Measurements from ENCODE around the gene KNG1. TPM values are rescaled to one million over a fixed set of nuclear protein-coding genes. Genes with fewer than 3 reads are reported as not detected.
"Not testable (repeated sequence)": the region's sequence is repeated elsewhere in the genome, so short reads cannot be mapped to it uniquely, and the experiment has no call there.

KNG1 gene
- 1,019 TPM for total RNA-seq

DNA sequence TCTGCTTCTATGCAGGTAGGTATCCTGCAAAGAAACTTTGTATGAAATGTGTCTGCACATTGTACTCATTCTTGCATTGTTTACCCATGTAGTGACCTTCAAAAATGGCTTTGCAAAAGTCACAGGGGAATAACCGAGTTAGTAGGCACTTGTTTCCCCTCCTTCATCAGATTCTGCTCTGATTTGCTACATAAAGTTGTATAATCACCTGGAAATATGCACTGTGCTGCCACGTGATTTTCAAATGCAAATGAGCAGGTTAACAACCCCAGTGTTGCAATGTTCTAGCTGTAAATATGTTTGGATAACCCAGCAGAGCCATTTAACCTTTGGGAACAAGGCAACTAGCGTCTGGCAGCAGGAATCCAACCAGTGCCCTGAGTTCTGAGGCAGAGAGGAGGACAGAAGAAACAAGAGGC lies at the start of gene KNG1:
Gene KNG1, plus strand, starts transcription at position 321 of the 419 bp plus-strand sequence. CDS start 184 bp downstream, outside the sequence.
- ATAC-seq (peak; percentile 79), DNase-seq (ENCODE audit: low spot score) (peak; percentile 88)

DNA sequence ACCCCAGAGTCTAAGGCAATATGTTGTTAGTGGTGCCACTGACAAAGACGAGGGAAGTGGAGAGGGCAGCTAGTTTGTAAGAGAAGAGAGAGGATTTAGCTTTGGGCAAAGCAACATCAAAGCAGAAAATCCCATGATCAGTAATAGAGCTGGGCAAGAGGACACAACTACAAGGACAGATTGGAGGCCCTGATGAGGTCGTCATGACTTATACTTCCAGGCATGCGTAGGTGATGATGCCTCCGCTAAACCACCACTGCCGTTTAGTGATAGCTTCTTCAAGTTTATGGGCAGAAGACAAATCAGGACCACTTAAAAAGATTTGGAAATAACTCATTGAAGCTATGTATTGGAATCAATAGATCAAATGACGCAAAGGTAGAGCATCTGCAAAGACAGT lies 48.7 kb upstream of the KNG1 start:
- DNase-seq (ENCODE audit: low spot score) (no peak), ATAC-seq (no peak)

DNA sequence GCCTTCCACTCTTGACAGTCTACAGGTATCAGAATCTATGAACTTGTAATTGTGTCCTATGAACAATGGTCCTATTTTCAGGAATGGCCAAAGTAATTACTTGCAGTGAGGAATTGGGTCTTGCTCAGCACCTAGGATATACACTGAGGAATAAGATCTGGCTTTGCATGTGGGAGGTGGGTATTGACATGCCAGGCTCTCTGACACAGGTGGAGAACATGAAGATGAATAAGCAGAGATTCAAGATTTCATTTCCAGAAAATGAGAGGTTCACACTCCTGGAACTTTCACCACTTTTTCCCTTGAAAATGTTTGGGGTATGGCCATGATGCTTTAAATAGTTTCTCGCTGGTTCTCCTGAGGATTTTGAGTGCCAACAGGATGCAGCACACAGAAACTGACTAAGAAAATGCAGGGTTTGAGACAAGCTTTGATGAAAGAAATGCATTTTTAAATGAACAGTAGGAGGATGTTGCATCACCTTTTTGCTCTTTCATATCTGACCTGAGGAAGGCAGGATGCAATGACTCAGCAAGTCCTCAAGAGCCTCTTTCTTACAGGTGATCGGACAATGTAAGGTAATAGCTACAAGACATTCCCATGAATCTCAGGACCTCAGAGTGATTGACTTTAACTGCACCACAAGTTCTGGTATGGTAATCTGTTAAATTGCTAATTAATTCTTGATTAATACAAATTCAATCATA lies 47.6 kb upstream of the KNG1 start:
- DNase-seq (ENCODE audit: low spot score) (no peak), ATAC-seq (no peak)

DNA sequence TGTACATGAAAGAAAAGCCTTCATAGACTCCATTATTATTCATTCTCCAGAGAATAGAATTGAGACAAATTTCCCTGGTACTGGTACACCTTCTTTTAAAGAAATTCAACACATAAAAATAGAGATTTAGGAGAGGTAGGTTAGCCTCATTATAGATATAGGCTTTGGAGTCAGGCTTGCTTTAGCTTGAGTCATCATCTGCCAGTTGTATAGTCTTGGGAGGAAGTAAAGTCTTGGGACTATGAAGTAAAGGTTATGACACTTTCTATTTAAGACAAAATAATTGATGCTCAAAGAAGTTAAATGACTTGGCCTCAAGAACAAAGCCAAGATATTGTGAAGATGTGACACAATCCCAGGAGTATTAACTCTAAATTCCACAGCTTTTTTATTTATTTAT lies 47.0 kb upstream of the KNG1 start:
- no peak for ATAC-seq
- DNase-seq (ENCODE audit: low spot score) = no peak

DNA sequence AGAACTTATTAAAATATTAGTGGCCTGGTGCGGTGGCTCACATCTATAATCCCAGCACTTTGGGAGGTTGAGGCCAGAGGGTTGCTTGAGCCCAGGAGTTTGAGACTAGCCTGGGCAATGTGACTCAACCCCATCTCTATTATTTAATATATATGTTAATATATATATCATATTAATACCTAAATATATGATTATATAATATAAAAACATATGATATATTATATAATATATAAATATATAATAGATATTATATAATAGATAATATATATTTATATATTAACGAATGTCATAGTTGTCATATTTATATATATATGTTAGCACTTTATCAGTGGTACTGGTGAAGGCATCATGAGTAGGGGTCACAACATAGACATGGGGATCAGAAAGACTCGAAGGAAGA lies 46.1 kb upstream of the KNG1 start:
- DNase-seq (ENCODE audit: low spot score) = no peak
- no peak for ATAC-seq

DNA sequence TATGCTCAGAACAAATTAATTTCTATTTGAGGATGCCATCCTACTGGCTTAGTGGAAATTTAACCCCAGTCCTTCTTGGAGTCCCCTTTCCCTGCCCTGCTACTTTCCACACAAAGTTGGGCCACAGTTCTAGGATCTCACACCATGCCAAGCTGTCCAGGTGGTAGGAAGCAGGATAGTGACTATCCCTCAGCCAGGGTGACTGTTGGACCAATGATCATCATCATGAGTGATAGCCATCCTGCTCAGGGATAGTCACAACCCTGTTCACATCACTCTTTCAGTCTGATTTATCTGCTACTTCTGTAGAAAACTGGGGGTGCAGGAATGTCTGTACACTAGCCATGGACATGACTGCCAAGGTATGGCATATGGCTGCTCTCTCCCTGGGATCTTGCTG lies 38.6 kb upstream of the KNG1 start:
- no peak for DNase-seq (ENCODE audit: low spot score)
- peak; percentile 65 for ATAC-seq

DNA sequence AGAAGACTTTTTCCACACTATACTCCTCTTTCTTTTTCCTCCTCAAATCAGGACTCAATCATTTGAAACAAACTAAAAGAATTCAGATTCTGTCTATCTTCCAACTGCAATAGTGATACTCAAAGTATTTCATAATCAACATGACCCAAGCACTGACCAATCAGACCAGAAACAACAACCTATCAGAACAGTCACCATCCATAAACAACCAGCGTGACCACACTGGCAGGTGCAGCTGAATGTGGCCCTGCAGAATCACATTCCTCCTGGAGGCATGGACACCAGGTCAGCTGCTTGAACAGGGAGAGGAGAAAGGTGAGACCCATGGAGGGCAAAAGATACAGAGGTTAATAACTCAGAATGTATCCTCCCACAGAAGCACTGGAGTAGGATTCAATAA lies 38.0 kb upstream of the KNG1 start:
- DNase-seq (ENCODE audit: low spot score) (peak; percentile 57), ATAC-seq (peak; percentile 87)

DNA sequence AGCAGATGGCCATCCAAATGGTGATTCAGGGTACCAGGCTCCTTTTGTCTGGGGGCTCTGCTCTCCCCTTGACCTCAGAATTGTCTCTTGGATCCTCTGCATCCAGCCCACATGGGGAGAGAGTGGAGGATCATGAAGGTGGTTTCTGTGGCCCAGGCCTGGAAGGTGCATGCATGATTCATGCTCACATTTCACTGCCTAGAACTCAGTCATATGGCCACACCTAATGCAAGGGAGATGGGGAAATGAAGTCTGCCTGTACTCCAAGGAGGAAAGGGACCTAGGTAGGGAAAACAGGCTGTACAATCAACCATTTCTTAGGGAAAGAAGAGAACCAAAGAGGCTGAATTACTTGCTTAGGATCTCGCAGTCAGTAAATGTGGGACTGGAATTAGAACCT lies 36.3 kb upstream of the KNG1 start:
- ATAC-seq (no peak), DNase-seq (ENCODE audit: low spot score) (no peak)

DNA sequence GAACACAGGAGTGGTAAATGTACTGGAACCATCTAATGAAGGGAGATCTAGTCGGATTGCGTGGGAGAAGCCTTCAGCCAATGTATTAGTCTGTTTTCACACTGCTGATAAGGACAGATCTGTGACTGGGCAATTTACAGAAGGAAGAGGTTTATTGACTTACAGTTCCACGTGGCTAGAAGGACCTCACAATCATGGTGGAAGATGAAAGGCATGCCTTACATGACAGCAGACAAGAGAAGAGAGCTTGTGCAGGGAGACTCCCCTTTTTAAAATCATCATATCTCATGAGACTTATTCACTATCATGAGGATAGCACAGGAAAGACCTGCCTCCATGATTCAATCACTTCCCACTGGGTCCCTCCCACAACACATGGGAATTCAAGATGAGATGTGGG lies 34.3 kb upstream of the KNG1 start:
- ATAC-seq (no peak), DNase-seq (ENCODE audit: low spot score) (no peak)

DNA sequence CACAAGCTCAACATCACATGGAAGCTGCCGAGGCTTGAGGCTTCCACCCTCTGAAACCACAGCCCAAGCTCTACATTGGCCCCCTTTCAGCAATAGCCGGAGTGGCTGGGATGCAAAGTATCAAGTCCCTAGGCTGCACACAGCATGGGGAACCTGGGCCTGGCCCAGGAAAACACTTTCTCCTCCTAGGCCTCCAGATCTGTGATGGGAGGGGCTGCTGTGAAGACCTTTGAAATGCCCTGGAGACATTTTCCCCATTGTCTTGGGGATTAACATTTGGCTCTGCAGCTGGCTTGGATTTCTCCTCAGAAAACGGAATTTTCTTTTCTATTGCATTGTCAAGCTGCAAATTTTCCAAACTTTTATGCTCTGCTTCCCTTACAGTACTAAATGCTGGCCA lies 33.2 kb upstream of the KNG1 start:
- ATAC-seq = no peak

DNA sequence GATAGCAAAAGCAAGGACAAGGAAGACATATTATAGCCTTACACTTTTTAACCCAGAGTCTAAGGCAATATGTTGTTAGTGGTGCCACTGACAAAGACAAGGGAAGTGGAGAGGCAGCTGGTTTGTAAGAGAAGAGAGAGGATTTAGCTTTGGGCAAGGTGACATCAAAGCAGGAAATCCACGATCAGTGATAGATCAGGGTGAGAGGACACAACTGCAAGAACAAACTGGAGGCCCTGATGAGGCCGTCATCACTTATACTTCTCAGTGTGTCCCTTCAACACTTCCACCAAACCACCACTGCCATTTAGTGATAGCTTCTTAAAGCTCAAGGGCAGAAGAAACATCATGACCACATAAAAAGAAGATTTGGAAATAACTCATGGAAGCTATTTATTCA lies 30.7 kb upstream of the KNG1 start:
- ATAC-seq; DNase-seq (ENCODE audit: low spot score): not testable (repeated sequence)

More for the DNA sequence above, 33.2 kb upstream of the KNG1 start:
- DNase-seq (ENCODE audit: low spot score) = no peak

DNA sequence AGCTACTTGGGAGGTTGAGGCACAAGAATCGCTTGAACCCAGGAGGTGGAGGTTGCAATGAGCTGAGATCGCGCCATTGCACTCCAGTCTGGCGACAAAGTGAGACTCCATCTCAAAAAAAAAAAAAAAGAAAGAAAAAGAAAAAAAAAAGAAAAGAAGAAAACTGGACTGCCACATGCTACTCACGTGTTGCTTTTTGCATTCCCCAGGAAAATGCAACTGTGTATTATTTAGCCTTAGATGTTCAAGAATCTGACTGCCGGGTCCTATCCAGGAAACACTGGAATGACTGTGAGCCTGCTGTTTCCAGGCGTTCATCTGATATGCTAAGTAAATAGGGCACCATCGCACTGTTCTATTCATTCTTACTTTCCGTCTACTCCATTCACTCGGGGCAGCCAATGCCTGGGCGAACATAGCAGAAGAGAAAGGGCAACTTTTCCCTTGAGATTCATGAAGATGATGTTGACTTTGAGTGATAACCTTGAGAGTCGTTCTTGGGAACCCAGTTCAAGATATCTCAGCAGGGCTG lies 30.0 kb upstream of the KNG1 start:
- DNase-seq (ENCODE audit: low spot score) (no peak), ATAC-seq (no peak)

DNA sequence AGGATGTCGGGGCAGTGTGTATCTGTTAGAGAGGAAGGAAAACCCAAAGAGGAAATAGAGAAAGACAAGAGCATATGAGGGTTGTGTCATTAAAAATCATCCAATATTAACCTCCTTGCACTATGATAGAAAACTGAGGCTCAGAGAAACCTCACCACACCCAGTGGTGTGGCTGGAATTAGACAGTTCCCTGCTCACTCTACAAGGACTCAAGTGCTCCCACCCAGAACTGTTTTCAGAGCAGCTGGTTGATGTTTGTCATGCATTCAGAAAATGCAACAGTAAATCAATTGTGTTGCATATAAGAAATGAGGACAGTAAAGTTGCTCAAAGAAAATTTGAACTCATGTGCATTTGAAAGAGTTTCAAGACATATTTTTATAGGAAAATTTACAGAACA lies 26.9 kb upstream of the KNG1 start:
- not testable (repeated sequence) for DNase-seq (ENCODE audit: low spot score); ATAC-seq

DNA sequence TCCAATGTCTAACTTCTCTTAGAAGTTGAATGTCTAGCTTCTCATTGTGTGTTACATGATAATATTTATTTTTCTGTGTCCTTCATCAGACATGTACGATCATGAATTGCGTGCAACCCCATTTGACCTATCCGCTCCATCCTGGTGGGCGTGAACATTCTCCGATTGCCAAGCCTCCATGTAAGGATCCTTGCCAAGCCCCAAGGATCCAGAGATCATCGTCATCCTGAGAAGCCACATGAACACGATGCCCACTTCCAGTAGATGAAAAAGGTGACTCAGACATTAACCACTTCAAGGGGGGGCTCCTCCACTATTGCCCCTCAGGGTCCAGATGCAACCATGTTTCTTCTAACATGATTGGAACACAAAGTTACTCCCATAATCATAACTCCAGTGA lies 25.5 kb upstream of the KNG1 start:
- no peak for ATAC-seq
- DNase-seq (ENCODE audit: low spot score) = no peak

DNA sequence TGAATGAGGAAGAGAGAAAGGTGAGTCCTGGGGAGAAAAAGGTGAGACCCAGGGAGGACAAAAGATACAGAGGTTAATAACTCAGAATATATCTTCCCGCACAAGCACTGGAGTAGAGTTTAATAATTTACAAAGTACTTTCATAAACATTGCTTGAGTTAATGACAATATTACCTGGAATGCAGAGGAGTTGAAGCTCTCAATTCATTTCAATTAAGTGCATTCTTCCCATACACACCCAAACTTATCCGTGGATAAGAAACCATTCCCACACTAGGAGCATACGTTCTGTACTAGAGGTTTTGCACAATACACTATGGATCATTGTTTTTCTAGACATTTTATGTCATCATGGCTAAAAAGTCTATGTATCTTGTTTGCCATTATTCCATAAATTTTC lies 23.3 kb upstream of the KNG1 start:
- DNase-seq (ENCODE audit: low spot score) = no peak

DNA sequence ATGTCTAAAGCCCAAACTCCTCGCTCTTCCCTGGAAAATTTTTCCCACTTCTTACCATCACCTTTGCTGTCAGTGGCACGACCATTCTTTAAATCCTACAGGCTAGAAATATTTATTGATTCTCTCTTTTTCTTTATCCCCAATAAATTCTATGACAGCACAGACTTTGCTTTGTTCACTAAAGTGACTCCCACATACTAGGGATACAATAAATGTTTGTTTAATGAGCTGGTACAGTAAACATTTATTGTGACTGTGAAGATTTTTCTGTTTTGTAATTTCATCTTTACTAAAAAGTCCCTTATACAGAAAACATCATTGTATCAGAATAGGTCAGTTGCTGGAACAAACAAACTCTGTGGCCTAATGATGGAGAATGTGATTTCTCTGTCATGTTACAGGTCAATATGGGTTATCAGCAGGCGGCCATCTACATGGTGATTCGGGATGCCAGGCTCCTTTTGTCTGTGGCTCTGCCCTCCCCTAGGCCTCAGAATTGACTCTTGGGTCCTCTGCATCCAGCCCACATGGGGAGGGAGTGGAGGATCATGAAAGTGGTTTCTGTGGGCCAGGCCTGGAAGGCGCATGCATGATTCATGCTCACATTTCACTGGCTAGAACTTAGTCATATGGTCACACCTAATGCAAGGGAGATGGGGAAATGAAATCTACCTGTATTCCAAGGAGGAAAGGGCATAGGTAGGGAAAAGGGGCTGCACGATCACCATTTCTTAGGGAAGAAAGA lies 22.7 kb upstream of the KNG1 start:
- DNase-seq (ENCODE audit: low spot score) = no peak
- no peak for ATAC-seq

More for the DNA sequence above, 23.3 kb upstream of the KNG1 start:
- ATAC-seq = no peak

DNA sequence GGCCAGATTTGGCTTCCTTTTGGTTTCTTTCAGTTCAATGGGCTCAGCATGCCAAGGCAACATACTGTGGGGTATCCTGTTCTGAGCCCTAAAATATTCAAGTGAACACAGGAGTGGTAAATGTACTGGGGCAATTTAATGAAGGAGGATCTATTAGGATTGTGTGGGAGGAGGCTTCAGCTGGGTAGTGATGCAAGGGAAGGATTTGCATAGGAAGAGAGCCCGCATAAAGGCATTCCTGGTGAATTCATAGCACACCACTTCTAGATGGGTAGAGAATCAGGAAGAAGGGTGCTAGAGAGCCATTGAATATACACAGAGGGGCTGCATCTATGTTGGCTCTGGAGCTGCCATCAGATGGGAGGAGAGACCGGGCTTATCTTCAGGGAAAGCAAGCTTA lies 20.6 kb upstream of the KNG1 start:
- DNase-seq (ENCODE audit: low spot score) (no peak), ATAC-seq (no peak)

DNA sequence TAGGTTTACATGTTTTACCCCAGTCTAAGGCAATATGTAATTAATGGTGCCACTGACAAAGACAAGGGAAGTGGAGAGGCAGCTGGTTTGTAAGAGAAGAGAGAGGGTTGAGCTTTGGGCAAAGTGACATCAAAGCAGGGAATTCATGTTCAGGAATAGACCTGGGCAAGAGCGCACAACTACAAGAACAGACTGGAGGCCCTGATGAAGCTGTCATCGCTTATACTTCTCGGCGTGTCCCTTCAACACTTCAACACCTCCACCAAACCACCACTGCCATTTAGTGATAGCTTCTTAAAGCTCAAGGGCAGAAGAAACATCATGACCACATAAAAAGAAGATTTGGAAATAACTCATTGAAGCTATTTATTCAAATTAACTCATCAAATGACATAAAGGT lies 19.6 kb upstream of the KNG1 start:
- DNase-seq (ENCODE audit: low spot score) (no peak), ATAC-seq (no peak)

DNA sequence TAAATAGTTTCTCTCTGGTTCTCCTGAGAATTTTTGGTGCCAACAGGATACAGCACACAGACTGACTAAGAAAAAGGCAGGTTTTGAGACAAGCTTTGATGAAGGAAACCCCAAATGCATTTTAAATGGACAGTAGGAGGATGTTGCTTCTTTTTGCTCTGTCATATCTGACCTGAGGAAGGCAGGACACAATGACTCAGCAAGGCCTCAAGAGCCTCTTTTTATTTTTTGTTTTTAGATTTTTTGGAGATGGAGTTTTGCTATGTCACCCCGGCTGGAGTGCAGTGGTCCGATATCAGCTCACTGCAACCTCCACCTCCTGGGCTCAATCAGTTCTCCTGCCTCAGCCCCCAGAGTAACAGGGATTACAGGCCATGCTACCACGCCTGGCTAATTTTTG lies 16.9 kb upstream of the KNG1 start:
- DNase-seq (ENCODE audit: low spot score) = no peak
- ATAC-seq = no peak

DNA sequence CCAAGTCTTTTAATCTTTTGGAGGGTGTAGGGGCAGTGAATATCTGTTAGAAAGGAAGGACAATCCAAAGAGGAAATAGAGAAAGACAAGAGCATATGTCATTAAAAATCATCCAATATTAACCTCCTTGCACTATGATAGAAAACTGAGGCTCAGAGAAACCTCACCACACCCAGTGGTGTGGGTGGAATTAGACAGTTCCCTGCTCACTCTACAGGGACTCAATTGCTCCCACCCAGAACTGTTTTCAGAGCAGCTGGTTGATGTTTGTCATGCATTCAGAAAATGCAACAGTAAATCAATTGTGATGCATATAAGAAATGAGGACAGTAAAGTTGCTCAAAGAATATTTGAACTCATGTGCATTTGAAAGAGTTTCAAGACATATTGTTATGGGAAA lies 14.7 kb upstream of the KNG1 start:
- not testable (repeated sequence) for DNase-seq (ENCODE audit: low spot score); ATAC-seq

DNA sequence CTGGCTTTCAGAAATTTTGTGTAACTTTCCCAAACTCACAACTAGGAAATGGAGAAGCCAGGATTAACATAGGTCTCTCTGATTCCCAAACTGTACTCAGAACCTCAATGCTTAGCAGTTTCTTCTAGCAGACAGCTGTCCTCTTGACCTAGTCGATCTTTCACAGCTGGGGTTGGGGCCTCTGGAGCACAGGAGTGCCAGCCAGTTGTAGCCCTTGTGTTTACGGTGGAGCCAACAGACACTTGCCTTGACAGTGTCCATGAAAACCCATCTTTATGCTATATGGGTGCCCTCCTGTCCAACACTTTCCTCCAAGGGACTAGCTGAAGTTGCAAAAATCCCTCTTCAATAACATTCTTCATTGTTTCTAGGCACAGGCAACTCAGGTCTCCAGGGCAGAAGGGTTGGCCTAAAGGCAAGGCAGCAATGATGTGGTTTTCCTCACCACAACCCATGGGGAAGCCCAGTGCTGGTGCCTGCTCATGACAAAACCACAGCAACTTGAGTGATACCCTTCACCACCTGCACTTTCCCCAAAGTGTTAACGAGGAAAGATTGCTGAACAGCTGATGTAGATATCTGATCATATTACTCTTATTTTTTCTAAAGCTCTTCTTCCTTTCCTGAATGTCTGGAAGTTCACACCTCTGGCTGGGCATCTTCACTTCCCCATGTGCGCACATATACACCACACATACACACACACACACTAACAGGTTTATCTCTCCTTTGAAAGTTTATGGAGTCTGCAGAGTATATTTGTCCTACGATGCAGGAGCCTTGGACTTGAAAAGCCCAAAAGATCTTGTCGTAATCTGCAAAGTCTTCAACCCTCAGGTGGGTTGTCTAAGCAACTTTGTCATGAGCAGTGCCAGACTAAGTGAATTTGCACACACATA lies 11.0 kb upstream of the KNG1 start:
- DNase-seq (ENCODE audit: low spot score) (no peak), ATAC-seq (no peak)
